HL-60/S4 treated with retinoic acid at 250 ng/mL for 4 days and 3 days (cell line): ENCODE data around the gene LMCD1.

ENCODE experiments used
- in situ Hi-C: fragments of 300-500 bp; cut with MboI; formaldehyde crosslinking; loops from 2 replicates; pipeline ENCODE4 v1.7.0; 2022; ENCODE audit warnings: low sequenced_read_pairs

LMCD1 gene, protein sequence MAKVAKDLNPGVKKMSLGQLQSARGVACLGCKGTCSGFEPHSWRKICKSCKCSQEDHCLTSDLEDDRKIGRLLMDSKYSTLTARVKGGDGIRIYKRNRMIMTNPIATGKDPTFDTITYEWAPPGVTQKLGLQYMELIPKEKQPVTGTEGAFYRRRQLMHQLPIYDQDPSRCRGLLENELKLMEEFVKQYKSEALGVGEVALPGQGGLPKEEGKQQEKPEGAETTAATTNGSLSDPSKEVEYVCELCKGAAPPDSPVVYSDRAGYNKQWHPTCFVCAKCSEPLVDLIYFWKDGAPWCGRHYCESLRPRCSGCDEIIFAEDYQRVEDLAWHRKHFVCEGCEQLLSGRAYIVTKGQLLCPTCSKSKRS

DNA sequence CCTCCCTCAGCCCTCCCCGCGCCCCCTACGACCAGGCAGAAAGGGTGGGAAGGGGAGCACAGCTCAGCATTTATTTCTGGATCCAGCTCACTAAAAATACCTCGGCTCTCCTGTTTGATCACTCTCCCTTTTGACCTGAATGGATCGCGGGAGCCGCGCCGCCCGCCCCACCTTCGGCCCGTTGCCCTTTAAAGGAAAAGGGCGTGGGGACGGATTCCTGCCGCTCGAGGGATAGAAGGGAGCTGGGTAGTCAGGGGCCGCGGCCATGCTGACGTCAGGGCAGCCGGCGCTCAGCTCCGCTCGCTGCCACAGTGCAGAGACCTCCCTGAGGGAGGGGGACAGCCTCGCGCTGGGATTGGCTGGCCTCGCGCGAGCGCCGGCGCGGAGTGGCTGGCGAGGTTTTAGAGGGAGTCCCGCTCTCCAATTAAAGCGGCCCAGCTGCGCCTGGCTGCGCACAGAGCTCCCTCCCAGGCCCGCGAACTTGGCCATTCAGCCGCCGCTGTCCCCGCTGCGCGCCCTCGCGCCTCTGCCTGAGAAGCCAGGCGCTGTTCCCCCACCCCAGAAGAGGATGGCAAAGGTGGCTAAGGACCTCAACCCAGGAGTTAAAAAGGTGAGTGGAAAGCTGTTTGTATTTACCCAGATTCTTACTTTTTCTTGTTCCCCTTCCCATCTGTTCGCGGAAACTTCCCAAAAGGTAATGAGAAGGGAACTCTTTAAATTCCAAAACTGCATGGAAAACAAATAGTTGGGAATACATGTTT, at the start of gene LMCD1:
TSS of gene LMCD1 (plus strand) at position 453 of the 761 bp plus-strand sequence. CDS start at position 569, 116 bp downstream.
- in situ Hi-C loops, result no loop called here

- in situ Hi-C loops, result no loop called here
These were observed 49.5 kb upstream of the LMCD1 start for GRCh38 chr3:8452112-8452511.

- in situ Hi-C loops, result no loop called here
These were observed 48.5 kb upstream of the LMCD1 start for GRCh38 chr3:8453153-8453552.

- in situ Hi-C loops, result no loop called here
These were observed 45.9 kb upstream of the LMCD1 start for GRCh38 chr3:8455526-8456411.

DNA sequence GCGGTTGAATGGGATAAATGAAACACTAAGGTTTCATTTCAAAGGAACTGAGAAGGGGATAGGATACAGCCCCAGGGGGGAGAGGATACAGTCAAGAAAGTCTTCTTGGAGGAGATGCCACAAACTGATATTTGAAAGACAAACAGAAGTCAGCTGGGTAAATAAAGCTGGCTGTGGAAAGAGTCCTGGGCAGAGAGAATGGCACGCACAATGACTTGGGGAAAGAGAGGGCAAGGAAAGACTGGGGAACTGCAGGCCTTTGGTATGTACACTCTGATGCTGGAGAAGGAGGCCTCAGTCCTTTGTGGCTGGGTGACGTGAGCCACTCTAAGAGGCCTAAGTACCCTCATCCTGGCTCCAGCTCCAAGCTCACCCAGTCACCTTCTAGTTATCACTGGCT, 45.2 kb upstream of the LMCD1 start:
- in situ Hi-C loops, result no loop called here

- in situ Hi-C loops, result no loop called here
These were observed 44.6 kb upstream of the LMCD1 start for GRCh38 chr3:8457039-8457438.

DNA sequence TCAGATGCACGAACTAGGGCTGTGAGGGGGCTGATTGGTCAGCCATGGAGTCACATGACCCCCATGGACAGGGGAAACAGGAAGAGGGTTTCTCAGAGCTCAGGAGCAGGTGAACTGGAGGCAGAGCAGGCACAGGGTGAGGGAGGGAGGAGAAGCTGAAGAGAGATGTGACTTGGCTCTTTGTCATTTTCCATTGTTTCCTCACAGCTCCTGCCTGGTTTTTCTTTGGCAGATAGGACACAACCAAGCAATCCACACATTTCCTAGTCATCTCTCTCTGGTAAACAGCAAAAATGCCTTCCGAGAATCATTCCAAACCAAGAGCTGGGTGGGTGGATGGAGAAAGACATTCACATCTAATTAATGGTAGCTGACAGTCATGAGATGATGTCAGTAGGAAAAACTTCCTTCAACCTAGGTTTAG, 43.4 kb upstream of the LMCD1 start:
- in situ Hi-C loops, result no loop called here

DNA sequence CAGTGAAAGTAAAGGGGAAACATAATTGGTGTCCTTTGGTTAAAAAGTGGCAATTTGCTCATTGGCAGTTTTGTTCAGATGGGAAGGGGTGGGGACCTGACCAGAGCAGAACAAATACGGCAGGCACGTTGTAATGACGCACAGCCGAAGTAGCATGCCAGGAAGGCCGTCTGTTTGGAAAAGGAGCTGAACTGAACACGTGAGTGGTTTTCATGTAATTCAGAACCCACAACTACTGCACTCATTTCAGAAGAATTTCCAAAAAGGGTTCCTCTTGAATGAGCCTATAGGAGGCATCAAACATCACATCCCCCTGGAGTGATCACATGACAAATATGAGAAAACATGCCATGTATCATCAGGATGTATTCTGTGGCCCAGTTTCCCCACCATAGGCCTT, 42.9 kb upstream of the LMCD1 start:
- in situ Hi-C loops, result no loop called here

DNA sequence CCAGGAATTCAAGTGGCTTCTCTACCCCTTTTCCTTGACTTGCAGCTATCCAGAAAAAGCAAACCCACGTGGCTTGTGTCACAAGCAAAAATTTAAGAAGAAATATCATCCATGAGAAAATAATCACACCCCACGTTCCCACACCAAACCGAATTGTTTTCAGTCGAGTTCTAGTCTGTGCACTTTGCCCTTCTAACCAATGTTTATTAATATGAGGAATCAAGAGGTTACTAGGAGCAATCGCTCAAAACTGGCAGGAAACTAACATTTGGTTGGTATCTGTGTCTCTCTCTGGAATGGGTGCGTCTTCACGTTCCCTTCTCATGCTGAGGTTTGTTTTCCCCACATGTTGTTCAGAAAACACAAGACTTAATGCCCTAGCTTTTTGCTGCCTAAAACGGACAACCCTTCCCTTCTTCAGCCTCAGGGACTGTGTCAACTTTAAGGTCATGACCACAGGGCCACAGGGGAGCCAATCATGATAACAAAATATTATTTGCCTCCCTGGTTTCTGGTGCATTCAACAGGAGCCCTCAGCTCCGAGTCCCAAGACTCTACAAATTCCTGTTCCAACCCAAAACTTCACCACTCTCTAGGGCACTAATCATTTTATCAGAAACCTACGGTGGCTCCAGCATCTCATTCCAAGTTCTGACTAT, 41.4 kb upstream of the LMCD1 start:
- in situ Hi-C loops, result no loop called here

DNA sequence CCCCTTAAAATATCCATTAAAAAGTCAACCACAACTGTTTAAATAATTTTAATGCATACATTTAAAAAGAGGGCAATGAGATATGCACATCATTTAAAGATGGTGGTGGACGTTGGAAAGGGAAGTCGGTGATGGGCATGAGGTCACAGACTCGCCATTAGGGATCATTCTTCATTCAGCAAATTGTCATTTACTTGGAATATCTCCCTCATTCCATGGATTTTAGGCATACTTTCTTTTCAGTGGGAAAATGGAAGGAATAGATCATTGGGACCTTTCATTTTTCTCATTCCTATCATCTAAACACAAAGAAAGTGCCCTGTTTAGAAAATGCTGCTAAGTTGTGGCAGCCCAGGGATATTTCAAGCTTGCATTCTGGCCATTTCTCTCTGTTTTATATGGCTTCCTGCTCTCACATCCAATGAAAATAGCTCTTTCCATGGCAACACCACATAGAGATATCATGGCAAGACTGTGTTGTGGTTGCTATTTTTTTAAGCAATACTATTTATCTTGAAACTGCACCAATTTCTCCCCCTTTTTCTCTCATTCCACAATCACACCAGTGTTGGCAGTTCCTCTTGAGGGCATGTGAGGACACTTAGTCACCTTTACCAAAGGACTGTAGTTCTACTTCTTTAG, 40.7 kb upstream of the LMCD1 start:
- in situ Hi-C loops, result no loop called here

DNA sequence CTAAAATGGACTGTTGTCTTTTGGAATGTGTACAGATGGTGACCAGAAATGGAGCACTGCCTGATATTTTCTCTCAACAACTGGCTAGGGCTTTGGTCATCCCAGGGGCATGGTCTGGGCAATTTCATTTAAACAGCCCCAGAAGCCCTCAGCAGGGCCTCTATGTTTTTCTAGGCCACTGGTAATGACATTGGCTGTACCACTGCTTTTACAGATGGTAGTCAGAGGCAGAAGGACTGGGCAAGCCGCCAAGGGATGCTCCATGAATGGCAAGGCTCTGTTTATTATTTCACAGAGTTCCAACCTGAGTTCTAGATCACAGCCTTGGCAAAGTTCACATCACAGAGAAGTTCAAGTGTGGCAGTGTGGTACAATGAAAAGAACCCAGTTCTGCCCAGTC, 37.0 kb upstream of the LMCD1 start:
- in situ Hi-C loops, result no loop called here

DNA sequence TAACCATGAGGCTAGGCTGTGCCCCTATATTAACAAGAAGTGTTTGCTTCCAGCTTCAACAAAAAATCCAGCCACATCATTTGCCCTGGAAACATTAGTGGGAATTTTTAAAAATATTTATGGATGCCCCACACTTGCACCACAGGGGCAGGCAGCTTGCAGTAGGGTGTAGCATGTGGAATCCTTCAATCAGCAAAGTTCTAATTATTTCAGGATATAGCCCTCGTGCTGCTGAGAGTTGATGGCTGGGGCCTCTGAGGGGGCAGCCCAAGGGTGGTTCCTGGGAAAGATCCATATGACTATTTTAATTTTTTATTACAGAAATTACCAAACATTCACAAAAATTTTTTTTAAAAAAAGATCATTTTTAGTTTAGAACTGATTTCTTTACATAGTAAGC, 35.1 kb upstream of the LMCD1 start:
- in situ Hi-C loops, result no loop called here

DNA sequence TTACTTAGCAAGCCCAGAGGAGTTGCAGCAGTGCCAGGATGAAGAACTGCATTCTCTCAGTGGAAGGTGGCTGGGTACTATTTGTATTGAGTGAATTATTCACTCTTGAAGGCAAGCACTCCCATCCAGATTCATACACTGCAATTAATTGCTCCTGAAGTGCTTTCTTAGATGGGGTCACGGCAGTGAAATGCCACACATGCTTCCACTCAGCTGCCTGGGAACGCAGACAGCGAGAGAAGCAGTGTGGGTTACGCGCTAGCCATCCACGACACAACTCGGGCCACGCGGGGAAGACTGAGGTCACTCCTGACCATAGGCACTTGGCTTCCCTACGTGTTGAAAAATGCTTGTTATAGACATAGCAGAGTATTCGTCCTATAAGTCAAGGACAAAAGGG, 30.8 kb upstream of the LMCD1 start:
- in situ Hi-C loops, result no loop called here

DNA sequence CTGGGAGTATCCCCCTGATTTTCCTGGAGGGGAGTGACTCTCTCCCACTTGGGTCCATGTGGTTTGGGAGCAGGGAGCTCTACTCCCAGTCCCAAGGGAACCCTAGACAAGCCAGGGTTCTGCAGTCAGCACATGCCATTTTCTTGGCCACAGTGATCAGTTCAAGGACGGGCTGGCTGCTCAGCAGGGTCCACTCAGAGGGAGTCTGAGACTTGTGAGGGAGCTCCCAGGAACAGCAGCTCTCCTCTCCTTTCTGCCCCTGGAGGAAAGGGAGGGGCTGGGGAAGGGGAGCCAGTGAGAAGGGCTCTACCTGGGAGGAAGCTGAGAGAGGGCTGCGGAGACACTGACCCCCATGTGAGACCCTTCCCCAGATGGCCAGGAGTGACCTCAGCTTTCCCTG, 29.1 kb upstream of the LMCD1 start:
- in situ Hi-C loops, result no loop called here

- in situ Hi-C loops, result no loop called here
These were observed 28.6 kb upstream of the LMCD1 start for GRCh38 chr3:8473029-8473428.

GRCh38 chr3:8473990-8474389, 27.6 kb upstream of the LMCD1 start:
- in situ Hi-C loops, result no loop called here

DNA sequence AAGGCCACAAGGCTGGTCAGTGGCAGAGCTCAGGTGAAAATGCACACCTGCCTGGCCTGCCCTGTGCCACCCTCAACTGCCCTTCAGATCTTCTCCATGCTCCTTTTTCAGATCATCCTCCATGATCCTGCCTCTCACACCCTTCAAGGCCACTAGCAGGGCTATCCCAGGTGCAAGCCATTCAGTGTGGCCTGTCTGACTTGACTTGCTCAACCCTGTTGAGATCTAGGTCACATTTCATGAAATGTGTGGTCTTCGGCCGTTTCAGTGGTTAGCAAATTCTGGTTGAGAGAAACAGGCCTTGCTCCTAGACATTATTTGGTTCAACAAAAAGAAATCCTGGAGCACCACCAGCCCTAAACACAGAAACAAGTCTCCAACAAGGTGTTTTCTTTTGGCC, 26.6 kb upstream of the LMCD1 start:
- in situ Hi-C loops, result no loop called here

DNA sequence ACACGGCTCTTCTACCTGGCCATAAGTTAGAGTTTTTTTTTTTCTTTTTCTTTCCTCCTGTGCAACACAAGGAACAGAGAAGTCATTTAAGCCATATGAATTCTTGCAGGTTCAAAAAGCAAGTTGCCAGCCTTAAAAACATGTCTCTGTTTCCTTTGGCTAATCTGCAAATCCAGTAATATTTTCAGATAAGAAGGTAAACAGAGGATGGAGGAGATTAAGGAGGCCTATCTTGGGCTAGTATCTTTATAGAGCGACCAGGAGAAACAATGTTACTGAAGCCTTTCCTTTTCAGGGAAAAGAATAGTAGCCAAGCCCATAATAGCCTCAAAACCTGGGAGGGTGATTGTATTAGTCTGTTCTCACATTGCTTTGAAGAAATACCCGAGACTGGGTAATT, 20.9 kb upstream of the LMCD1 start:
- in situ Hi-C loops, result no loop called here

GRCh38 chr3:8481380-8481779, 20.2 kb upstream of the LMCD1 start:
- in situ Hi-C loops, result no loop called here

DNA sequence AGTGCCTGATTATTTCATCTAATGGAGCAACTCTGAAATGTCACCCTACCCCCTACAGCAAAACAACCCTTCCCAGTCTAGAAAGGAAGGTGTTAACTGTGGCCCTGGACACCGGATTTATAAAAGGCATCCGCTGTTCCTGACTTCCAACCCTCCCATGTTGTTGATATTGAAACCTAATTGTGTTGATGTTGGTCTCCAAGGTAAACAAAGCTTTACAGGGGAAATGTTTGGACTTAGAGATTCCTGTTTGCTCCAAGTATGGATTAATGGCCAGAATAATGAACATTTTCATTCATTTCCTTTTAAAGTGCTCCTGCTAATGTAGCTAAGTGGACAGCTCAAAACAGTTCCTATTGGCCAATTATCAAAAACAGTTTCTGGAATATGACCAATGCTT, 19.4 kb upstream of the LMCD1 start:
- in situ Hi-C loops, result no loop called here
